Activated CD8-positive, alpha-beta memory T cell treated with anti-CD3 and anti-CD28 coated beads for 48 hours (primary cell): ENCODE data around the gene SLC4A2.

Experiments
- DNase-seq, 3 experiments: peaks; one replicate each; pipeline ENCODE4 v3.0.0-alpha.2; 2020; ENCODE audit warnings: low read depth in 2 of 3, low spot score in 2 of 3

The SLC4A2 gene

GRCh38 chr7:151110941-151111645 lies 51.7 kb downstream of the SLC4A2 start:
- peak; percentile 23 to 61 (median 52) for DNase-seq

- DNase-seq, result no peak
These were observed 54.2 kb downstream of the SLC4A2 start for GRCh38 chr7:151113344-151114150.

GRCh38 chr7:151114151-151115090 lies 55.0 kb downstream of the SLC4A2 start:
- DNase-seq, result no peak

GRCh38 chr7:151115121-151115835 lies 55.9 kb downstream of the SLC4A2 start:
- no peak for DNase-seq

- DNase-seq, result no peak
These were observed 56.5 kb downstream of the SLC4A2 start for GRCh38 chr7:151115836-151116418.

GRCh38 chr7:151116603-151117440 lies 57.4 kb downstream of the SLC4A2 start:
- DNase-seq, result no peak

GRCh38 chr7:151117565-151117964 lies 58.2 kb downstream of the SLC4A2 start:
- no peak for DNase-seq

GRCh38 chr7:151118108-151119054 lies 59.0 kb downstream of the SLC4A2 start:
- DNase-seq, result no peak

GRCh38 chr7:151119055-151119415 lies 59.6 kb downstream of the SLC4A2 start:
- DNase-seq, result no peak

GRCh38 chr7:151119902-151120301 lies 60.5 kb downstream of the SLC4A2 start:
- DNase-seq, result no peak

- DNase-seq, result no peak
These were observed 61.5 kb downstream of the SLC4A2 start for GRCh38 chr7:151120896-151121295.

GRCh38 chr7:151121380-151122170 lies 62.2 kb downstream of the SLC4A2 start:
- DNase-seq, result no peak

- no peak for DNase-seq
These were observed 62.9 kb downstream of the SLC4A2 start for GRCh38 chr7:151122276-151122675.

- no peak for DNase-seq
These were observed 63.4 kb downstream of the SLC4A2 start for GRCh38 chr7:151122796-151123157.

GRCh38 chr7:151123158-151123821 lies 63.9 kb downstream of the SLC4A2 start:
- DNase-seq, result no peak

- peak; percentile 45 to 80 (median 74) for DNase-seq
These were observed 64.6 kb downstream of the SLC4A2 start for GRCh38 chr7:151123822-151124464.

- DNase-seq, result no peak
These were observed 65.1 kb downstream of the SLC4A2 start for GRCh38 chr7:151124481-151124880.
